OCI-LY1 (cell line): ENCODE measurements around the gene LRRTM3.

ENCODE experiments used
- EZH2 ChIP-seq: fragments of 200-600 bp; sonication (generic), shearing (Covaris generic); IDR thresholded peaks from 2 replicates; pipeline ENCODE4 v1.8.0; 2017; ENCODE audit warnings: borderline replicate concordance, mixed run types, mild to moderate bottlenecking, antibody characterized with exemption, low read length, moderate library complexity, mixed read lengths
- TF ChIP-seq, protein P1 (sequence below): fragments of 200-600 bp; sonication (generic), shearing (Covaris generic); IDR thresholded peaks from 2 replicates; pipeline ENCODE4 v1.5.1; 2017; ENCODE audit warnings: mild to moderate bottlenecking, antibody characterized with exemption, low read length, moderate library complexity, mixed read lengths

DNA sequence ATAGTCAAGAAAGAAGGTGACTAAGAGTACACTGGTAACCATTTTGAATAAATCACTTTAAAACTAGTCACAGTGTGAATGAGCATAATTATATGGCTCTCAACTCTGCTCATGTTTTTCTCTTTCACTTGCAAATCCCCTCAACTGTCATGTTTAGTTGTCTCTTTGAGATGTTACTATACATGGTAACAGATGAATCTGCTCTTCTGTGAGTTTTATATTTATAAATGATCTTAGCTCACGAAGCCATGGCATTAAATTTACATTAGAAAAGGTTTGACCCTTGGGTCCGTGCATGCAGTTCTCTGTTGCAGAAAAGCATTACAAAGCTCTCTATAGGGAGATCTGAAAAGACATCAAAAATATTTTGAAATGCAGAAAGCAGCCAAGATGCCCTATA lies 33.0 kb upstream of the LRRTM3 start:
- no peak for TF ChIP-seq EZH2
- TF ChIP-seq, protein P1, sequence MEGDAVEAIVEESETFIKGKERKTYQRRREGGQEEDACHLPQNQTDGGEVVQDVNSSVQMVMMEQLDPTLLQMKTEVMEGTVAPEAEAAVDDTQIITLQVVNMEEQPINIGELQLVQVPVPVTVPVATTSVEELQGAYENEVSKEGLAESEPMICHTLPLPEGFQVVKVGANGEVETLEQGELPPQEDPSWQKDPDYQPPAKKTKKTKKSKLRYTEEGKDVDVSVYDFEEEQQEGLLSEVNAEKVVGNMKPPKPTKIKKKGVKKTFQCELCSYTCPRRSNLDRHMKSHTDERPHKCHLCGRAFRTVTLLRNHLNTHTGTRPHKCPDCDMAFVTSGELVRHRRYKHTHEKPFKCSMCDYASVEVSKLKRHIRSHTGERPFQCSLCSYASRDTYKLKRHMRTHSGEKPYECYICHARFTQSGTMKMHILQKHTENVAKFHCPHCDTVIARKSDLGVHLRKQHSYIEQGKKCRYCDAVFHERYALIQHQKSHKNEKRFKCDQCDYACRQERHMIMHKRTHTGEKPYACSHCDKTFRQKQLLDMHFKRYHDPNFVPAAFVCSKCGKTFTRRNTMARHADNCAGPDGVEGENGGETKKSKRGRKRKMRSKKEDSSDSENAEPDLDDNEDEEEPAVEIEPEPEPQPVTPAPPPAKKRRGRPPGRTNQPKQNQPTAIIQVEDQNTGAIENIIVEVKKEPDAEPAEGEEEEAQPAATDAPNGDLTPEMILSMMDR: no peak
